Adrenal gland (tissue), 12 donors: ENCODE results near the gene CDKN2B. TPM values are rescaled to one million over a fixed set of nuclear protein-coding genes. Genes with fewer than 3 reads are reported as not detected.

Source experiments
- DNase-seq, 7 donors: peaks; one replicate each; pipeline ENCODE4 v3.0.0-alpha.2; 2019 to 2020
- H3K27ac ChIP-seq, 5 donors: fragments of 200-600 bp; sonication (generic) in 4 of 5; 1 replicate in 3 of 5; 2 replicates in 2 of 5; pipeline versions ENCODE4 v1.5.1 to v1.8.0; 2016 to 2020; ENCODE audit warnings: mild to moderate bottlenecking in 1 of 5
- H3K27me3 ChIP-seq: fragments of 200-600 bp; 2 replicates; pipeline ENCODE4 v1.8.0; 2021
- H3K36me3 ChIP-seq, 2 donors: fragments of 200-600 bp; replicated peaks in 1 of 2; 1 replicate in 1 of 2; 2 replicates in 1 of 2; pipeline versions ENCODE4 v1.5.1 to v1.8.0; 2018 to 2022
- H3K4me1 ChIP-seq, 2 donors: fragments of 200-600 bp; replicated peaks in 1 of 2; 1 replicate in 1 of 2; 2 replicates in 1 of 2; pipeline versions ENCODE4 v1.5.1 to v1.8.0; 2018 to 2021
- H3K4me3 ChIP-seq, 4 donors: fragments of 200-600 bp; sonication (generic) in 3 of 4; one replicate each; pipeline ENCODE4 v1.5.1; 2016 to 2018
- H3K9me3 ChIP-seq, 3 donors: fragments of 200-600 bp; sonication (generic) in 1 of 3; replicated peaks in 1 of 3; 1 replicate in 2 of 3; 2 replicates in 1 of 3; pipeline versions ENCODE4 v1.5.1 to v1.8.0; 2016 to 2021
- CTCF ChIP-seq, 6 experiments: fragments of 450-650 bp in 4 of 6; fragments of 200-600 bp in 2 of 6; sonication (generic) in 1 of 6; IDR thresholded peaks; 1 replicate in 5 of 6; 2 replicates in 1 of 6; pipeline versions ENCODE4 v1.5.1 to v1.8.0; 2016 to 2021; ENCODE audit warnings: antibody characterized with exemption in 6 of 6, mild to moderate bottlenecking in 2 of 6, moderate library complexity in 1 of 6
- POLR2A ChIP-seq, 2 donors: fragments of 450-650 bp; IDR thresholded peaks; one replicate each; pipeline ENCODE4 v1.6.1; 2017; ENCODE audit warnings: antibody characterized with exemption in 2 of 2, mild to moderate bottlenecking in 2 of 2, moderate library complexity in 1 of 2
- WGBS, 4 donors: extraction: QIAGEN DNeasy Blood & Tissue Kit in 2 of 4; methylation state at CpG; one replicate each; pipeline versions ENCODE4 v1.1.5 to v1.1.7; 2013 to 2017; 5-methylcytosine and 5-hydroxymethylcytosine counted together
- intact Hi-C, 2 donors: fragments of 100-400 bp; cut with DNase I; formaldehyde crosslinking; loops; one replicate each; pipeline versions ENCODE4 v1.14.1 to v1.15.0; 2022 to 2023
- polyA plus RNA-seq, 3 donors: library from polyadenylated mRNA; stranded (reverse); fragments of 200-250 nt in 2 of 3; fragments of 350-450 nt in 1 of 3; fragmentation: Illumina TruSeq in 1 of 3; extraction: RNeasy Lipid Tissue Mini Kit (QIAGEN cat#74804) in 1 of 3; gene quantifications; one replicate each; pipeline ENCODE4 v1.2.3, GENCODE V29; 2013 to 2014
- total RNA-seq, 9 donors: library from RNA; depleted of rRNA in 4 of 9; stranded (reverse); fragments of >200 nt in 4 of 9; fragments of 120-200 nt in 1 of 9; fragmentation: NEBNext Ultra II Directional in 1 of 9; extraction: Animal tissue kit (Norgen Biotek cat#: 25700) in 1 of 9; gene quantifications; one replicate each; pipeline versions ENCODE4 v1.1.0 to v1.2.4, GENCODE V29; 2013 to 2023
- donor health status: healthy with polysubstance abuse.
- donor health status: Bipolar disorder and iron deficiency.
- donor health status: DM: yes; HTN: yes; CAD: no.
- donor health status: DM: no; HTN: no; CAD: no.
- donor health status: DM: no; HTN: no; CAD: no.
- donor health status: DM: yes; HTN: yes; CAD: no.

Gene CDKN2B
- total and polyA plus RNA-seq, 12 donors, result 0.78 to 13.8 (median 4.7) TPM

GRCh38 chr9:21972361-21972760, 36.7 kb downstream of the CDKN2B start:
- TF ChIP-seq CTCF (IDR thresholded peaks at IDR 0.05) (no peak), POLR2A (IDR thresholded peaks at IDR 0.05) (no peak)
- peaks cover 14 to 17% of the 10 kb centered on the region in 2 donors for H3K4me1 ChIP-seq
- no peak for DNase-seq
- peaks cover 99% of the 10 kb centered on the region for H3K27me3 ChIP-seq
- H3K9me3 ChIP-seq, result peaks cover 0 to 4% (median 0%) of the 10 kb centered on the region in 3 donors
- H3K4me3 ChIP-seq, result no peak overlapping the region
- no peak overlapping the region for H3K27ac ChIP-seq
- no peaks in the 10 kb centered on the region for H3K36me3 ChIP-seq
- intact Hi-C loops, result no loop called here

DNA sequence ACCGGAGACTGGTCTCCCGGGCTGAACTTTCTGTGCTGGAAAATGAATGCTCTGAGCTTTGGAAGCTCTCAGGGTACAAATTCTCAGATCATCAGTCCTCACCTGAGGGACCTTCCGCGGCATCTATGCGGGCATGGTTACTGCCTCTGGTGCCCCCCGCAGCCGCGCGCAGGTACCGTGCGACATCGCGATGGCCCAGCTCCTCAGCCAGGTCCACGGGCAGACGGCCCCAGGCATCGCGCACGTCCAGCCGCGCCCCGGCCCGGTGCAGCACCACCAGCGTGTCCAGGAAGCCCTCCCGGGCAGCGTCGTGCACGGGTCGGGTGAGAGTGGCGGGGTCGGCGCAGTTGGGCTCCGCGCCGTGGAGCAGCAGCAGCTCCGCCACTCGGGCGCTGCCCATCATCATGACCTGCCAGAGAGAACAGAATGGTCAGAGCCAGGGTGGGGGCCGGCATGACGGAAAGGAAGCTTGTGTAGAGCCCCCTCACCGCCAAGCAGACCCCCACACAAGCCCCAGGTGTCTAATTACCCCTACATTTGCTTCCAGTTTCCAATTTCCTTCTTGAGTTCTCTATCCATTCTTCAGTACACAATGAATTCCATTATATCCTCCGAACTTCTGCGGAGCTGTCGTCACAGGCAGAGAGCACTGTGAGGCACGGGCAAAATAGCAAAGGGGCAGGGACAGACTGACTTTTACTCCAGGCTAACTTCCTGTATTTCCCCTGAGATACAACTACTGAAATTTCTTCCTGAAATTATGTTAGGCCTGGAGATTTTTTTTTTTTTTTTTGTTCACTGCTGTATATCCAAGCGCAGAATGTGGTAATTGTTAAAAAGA, 38.1 kb downstream of the CDKN2B start:
- WGBS, 4 donors, result 14 to 38% (median 20%) methylated on average over 9 to 45 of the region's 45 CpGs
- H3K36me3 ChIP-seq, result no peaks in the 10 kb centered on the region

DNA sequence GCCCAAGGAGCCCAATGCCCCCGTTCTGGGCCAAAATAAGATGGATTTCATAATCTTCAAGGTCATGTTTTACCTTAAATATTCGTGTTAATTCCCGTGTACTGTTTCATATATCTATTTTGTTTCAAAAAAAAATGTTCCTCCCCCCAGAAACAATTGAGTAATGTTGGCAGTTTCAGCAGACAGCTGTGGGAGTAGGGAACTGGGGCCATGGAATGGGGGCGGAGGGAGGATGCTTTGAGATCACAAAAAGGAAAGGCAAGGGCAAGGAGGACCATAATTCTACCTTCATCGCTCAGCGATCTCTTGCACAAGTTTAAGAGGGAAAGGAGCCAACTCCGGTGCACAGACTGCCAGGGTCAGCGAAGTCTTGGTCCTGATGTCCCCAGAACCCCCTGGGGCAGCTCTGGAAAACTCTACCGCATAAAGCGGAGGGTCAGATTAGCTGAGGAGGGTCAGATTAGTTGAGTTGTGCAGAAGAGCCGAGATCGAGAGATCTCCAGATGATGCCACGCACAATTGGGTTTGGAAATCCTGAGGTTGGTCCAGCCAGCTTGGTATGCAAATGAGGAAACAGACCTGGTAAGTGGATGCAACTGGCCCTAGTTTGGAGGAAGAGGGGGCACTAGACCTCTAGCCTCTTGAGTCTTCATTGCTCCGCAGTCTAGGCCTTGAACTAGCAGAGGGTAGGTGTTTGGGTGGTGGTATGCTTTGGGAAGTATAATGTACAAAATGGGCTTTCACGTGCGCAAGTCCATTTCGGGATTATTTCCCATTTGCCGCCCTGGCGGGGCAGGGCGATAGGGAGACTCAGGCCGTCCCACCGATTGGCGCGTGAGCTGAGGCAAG, 38.9 kb downstream of the CDKN2B start:
- TF ChIP-seq POLR2A (IDR thresholded peaks at IDR 0.05) (no peak), CTCF (IDR thresholded peaks at IDR 0.05) (no peak)
- DNase-seq, result no peak
- peaks cover 10 to 21% of the 10 kb centered on the region in 2 donors for H3K4me1 ChIP-seq
- H3K9me3 ChIP-seq, result no peaks in the 10 kb centered on the region
- no peaks in the 10 kb centered on the region for H3K36me3 ChIP-seq
- intact Hi-C loops, result no loop called here
- no peak overlapping the region for H3K4me3 ChIP-seq
- no peak overlapping the region for H3K27ac ChIP-seq
- 25 to 36% (median 28%) methylated on average over 22 to 24 of the region's 24 CpGs for WGBS, 4 donors
- peaks cover 99% of the 10 kb centered on the region for H3K27me3 ChIP-seq

More for the DNA sequence above, 38.1 kb downstream of the CDKN2B start:
- peaks cover 99% of the 10 kb centered on the region for H3K27me3 ChIP-seq
- H3K4me1 ChIP-seq, result peaks cover 14 to 18% of the 10 kb centered on the region in 2 donors
- no peaks in the 10 kb centered on the region for H3K9me3 ChIP-seq
- H3K27ac ChIP-seq, result no peak overlapping the region
- intact Hi-C loops, result no loop called here
- H3K4me3 ChIP-seq, result no peak overlapping the region
- no peak for TF ChIP-seq POLR2A (IDR thresholded peaks at IDR 0.05)
- TF ChIP-seq CTCF (IDR thresholded peaks at IDR 0.05), result no peak
- DNase-seq, result no peak
